GM21717 (cell line): ENCODE measurements around the gene PLXDC2.

ENCODE experiments used
- ATAC-seq: cut with Tn5 transposase; IDR thresholded peaks from one replicate; pipeline ENCODE4 v1.9.1; 2021; ENCODE audit warnings: mild to moderate bottlenecking, moderate library complexity; ENCODE audit not compliant: unreplicated experiment

Gene PLXDC2

GRCh38 chr10:20094226-20094976 lies 278.2 kb downstream of the PLXDC2 start:
- no peak for ATAC-seq

GRCh38 chr10:20100171-20100570 lies 283.9 kb downstream of the PLXDC2 start:
- no peak for ATAC-seq

DNA sequence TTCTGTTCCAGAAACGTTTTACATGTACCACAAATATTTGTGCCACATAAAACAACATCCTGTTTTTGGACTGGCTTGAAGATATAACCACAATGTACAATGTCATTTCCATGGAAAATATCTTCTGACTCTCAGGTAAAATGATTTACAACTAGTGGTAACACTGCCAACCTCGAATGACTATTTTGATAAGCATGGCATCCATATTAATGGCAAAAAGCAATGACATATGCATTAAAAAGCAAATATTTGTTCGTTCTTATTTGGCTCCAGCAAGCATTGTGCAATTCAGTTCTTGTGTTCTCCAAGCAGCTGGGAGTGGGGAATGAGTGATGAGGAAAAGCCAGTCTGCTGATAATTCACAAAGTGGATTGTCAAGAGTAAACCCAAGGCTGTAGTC lies 289.0 kb downstream of the PLXDC2 start:
- ATAC-seq: no peak

DNA sequence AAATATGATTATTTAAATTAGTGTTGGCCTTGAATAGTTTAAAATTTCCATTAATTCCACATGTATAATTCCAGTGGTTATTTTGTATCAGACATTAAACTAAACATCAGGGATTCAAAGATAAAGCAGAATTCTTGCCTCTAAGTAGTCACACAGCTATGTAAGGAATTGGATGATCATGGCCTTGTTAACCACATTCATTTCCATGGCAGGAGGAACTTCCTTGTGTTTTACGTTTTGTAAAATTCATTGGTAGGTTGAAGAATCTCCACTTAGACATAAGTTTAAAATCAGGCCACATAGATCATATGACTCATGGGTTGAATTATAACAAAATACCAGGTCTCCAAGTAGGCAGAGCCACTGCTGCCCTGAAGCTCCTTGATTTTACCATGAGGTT lies 289.7 kb downstream of the PLXDC2 start:
- ATAC-seq: no peak

- no peak for ATAC-seq
Observed at GRCh38 chr10:20108021-20108420, 291.8 kb downstream of the PLXDC2 start.

GRCh38 chr10:20109613-20110012 lies 293.4 kb downstream of the PLXDC2 start:
- no peak for ATAC-seq

- no peak for ATAC-seq
Observed at GRCh38 chr10:20110125-20111100, 294.2 kb downstream of the PLXDC2 start.

GRCh38 chr10:20114179-20114578 lies 297.9 kb downstream of the PLXDC2 start:
- ATAC-seq: no peak

DNA sequence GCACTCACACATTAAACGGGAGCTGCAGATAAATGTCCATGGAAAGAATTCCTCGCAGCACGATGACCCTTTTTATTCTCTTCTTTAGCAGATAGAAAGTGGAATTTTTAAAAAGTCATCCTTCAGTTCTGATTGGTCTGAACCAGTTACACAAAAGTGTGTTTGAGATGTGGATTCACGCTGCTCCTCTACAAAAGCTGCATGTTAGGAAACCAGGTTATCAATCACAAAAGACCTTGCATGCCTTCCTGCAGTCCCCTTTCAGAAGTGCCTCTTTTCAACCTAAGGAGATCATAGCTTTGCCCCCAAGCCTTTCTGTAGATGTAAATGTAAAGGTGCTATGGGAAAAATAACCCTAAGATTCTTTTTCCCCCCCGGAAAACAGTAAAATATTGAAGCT lies 299.7 kb downstream of the PLXDC2 start:
- no peak for ATAC-seq

DNA sequence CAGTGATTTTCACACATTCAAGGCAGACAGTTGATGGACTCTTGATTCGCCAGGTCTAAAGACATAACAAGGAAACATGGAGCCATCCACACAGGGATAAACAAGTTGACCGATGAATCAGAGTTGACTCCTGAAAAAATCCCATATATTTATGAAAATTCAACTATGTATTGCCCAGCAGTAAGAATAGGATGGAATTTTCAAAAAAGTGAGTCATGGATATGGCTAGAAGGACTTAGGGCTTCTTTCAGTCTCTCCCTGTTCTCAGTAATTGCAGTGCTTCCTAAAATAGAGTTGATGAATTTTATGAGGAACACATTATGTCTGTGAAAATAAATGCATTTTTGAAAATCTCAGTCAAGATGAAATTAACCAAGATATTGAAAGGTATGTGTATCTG lies 301.2 kb downstream of the PLXDC2 start:
- ATAC-seq: no peak

- no peak for ATAC-seq
Observed at GRCh38 chr10:20118119-20118518, 301.9 kb downstream of the PLXDC2 start.

DNA sequence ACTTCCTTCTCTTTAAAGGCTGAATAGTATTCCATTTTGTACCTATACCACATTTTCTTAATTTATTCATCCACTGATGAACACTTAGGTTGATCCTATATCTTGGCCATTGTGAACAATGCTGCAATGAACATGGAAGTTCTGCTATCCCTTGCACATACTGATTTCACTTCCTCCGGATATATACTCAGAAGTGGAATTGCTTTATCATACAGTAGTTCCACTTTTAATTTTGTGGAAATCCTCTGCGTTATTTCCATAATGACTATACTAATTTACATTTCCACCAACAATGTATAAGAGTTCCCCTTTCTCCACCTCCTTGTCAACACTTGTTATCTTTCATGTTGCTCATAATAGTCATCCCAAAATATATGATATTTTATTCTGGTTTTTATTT lies 312.6 kb downstream of the PLXDC2 start:
- ATAC-seq: no peak

DNA sequence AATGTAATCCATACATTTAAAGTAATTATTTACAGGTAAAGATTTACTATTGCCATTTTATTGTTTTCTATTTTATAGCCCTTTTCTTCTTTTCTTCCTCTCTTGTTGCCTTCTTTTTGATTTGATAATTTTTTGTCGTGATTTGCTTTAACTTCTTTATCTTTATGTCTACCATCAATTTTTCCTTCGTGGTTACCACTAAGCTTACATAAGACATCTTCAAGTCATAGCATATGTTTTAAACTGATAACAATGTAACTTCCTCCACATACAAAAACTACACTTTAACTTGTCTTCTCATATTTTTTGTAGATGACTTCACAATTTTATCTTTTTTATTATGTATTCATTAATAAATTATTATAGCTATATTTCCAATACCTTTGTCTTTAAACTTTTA lies 316.6 kb downstream of the PLXDC2 start:
- no peak for ATAC-seq

DNA sequence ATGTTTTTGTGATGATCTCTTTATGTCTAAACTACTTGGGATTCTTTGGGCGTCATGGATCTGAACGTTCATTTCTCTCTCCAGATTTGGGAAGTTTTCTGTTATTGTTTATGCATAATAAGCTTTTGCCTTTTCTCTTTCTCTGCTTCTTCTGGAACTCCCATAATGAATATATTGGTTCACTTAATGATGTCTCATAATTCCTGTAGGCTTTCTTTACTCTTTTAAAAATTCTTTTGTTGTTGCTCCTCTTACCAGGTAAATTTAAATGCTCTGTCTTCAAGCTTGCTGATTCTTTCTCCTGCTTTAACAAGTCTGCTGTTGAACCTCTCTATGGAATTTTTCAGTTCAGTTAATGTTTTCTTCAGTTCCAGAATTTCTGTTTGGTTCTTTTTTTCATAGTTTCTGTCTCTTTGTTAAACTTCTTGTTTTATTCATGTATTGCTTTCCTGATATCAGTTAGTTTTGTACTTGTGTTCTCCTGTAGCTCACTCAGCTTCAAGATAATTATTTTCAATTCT lies 317.5 kb downstream of the PLXDC2 start:
- ATAC-seq: no peak

GRCh38 chr10:20142311-20142710 lies 326.1 kb downstream of the PLXDC2 start:
- no peak for ATAC-seq

DNA sequence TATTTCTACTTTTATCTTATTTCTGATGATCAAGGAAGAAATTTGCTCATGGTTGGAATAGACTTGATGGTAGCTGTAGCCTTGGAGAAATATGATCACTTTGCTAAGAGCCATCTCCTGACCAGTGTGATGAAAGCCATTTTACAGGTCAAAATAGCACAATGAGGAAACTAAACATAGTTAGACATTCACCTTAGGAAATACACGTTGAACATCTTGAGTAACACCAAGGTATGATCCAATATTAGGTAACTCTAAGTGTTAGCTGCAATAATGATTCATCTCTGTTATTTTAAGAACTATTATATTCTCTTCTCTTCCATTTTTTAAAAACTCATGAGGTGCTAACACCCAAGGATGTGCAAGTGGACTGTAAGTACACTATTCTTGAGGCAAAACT lies 328.0 kb downstream of the PLXDC2 start:
- no peak for ATAC-seq

- ATAC-seq: no peak
Observed at GRCh38 chr10:20146004-20146403, 329.8 kb downstream of the PLXDC2 start.

DNA sequence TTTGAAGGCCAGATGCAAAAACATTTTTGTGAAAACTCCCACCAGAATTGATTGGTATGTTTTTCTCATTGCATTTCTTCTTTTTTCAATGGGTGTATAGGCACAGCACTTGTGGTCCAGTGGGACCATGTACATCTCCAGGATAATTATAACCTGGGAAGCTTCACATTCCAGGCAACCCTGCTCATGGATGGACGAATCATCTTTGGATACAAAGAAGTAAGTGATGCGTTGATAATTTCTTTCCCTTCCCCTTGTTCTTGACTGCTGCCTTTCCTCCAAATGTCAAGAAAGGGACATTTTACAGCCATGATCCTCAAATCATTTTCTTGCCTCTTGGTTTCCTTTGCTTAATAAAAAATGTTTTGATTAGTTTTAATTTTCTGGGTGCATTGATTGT lies 331.5 kb downstream of the PLXDC2 start:
- no peak for ATAC-seq

GRCh38 chr10:20156511-20156910 lies 340.3 kb downstream of the PLXDC2 start:
- no peak for ATAC-seq

DNA sequence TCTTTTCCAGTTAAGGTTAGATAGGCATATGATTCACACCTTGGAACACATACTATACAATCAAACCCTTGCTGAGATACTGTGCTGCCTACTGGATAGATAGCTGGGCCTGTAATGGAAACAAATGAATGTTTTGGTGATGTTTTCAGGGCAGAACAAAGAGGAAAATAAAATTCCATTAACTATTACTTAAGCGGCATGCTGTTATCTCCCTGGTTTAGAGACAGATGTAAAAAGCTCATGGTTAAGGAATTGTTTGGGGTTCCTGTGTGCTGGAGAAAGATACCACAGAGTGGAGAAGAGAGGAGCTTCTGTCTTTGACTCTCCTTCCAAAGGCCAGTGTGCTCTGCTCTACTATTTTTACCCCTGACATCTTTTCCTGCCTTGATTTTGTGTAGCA lies 341.1 kb downstream of the PLXDC2 start:
- no peak for ATAC-seq

DNA sequence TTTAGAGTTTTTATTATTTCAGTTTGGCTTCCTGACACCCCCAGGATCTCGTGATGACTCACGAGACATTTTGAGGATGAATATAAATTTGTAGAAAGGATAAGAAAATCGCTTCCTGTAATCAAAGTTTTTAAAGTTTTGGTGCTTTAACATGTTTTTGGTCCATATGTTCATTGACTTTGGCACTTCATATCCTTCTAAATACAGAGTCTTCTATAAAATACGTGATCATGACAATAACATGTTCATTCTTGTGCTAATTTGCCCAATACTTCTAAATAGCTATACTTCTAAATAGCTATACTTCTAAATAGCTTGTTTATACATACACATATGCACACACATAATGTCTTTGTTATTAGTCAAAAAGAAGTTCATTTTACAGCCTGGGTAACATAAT lies 341.9 kb downstream of the PLXDC2 start:
- no peak for ATAC-seq

DNA sequence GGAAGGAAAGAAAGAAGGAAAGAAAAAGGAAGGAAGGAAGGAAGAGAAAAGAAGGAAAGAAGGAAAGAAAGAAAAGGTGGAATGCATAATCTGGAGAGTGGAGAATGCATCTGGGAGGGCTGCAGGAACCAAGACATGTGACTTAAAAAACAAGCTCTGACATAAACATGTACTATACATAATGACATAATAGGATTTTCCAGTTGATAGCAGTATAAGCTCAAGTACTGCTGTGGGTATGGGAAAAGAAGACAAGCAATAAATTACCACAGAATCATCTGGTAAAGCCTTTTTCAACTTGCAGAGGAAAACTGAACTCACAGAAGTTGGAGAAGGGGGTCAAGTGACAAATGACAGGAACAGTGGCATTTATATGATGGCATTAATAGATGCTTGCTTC lies 345.9 kb downstream of the PLXDC2 start:
- no peak for ATAC-seq
